8988T (cell line): ENCODE data around the gene LBP.
A peak's percentile ranks its signal among the peaks of the same experiment; 100 is the strongest.
"Not testable (repeated sequence)": the region's sequence is repeated elsewhere in the genome, so short reads cannot be mapped to it uniquely, and the experiment has no call there.

Source experiments
- DNase-seq: peaks from one replicate; pipeline ENCODE4 v3.0.0; 2011

Gene LBP, protein sequence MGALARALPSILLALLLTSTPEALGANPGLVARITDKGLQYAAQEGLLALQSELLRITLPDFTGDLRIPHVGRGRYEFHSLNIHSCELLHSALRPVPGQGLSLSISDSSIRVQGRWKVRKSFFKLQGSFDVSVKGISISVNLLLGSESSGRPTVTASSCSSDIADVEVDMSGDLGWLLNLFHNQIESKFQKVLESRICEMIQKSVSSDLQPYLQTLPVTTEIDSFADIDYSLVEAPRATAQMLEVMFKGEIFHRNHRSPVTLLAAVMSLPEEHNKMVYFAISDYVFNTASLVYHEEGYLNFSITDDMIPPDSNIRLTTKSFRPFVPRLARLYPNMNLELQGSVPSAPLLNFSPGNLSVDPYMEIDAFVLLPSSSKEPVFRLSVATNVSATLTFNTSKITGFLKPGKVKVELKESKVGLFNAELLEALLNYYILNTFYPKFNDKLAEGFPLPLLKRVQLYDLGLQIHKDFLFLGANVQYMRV

DNA sequence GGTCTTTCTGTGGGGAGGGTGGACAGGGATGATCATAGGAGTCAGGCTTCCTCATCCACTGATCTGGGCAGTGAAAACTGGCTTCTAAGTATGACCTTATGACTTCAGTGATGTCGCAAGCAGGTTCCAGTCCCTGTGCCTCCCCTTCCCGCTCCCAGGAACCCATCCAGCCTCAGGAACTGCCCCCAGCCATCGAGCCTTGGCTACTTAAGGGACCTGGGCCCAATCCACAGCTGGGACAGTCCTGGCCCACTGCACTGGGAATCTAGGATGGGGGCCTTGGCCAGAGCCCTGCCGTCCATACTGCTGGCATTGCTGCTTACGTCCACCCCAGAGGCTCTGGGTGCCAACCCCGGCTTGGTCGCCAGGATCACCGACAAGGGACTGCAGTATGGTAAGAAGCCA, at the start of gene LBP:
Gene LBP (plus strand): TSS at position 236 of the 405 bp plus-strand sequence. CDS start 35 bp downstream, at position 271.
- no peak for DNase-seq

DNA sequence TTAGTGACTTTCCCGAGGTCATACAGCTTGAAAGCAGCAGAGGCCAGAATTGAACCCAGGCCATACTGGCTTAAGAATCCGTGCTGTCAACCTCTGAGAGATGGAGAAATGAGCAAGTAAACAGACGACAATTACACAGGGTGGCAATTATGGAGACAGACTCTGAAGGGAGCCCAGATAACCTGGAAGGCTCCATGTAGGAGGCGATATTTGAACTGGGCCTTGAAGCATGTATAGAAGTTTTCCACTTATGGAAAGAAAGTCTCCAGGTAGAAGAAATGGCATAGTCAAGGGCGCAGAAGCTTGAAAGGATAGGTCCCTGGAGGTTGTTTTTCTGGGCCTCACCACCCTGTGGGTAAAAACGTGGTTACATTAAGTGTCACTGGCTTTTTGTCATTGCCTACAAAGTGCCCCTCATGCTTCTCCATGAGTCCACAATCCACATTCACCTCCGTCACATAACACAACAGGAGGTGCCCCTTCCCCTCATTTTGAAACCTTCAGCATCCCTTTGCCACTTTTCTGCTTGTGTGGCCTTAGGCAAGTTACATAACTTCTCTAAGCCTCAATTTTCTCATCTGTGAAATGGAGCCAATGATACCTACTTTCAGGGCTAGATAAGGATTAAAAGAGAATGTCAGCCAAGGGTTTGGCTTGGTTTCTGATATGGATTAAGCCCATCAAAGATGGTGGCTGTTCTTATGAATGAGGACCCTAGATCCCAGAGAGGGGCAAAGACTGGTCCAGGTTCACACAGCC, 48.2 kb upstream of the LBP start:
- no peak for DNase-seq

DNA sequence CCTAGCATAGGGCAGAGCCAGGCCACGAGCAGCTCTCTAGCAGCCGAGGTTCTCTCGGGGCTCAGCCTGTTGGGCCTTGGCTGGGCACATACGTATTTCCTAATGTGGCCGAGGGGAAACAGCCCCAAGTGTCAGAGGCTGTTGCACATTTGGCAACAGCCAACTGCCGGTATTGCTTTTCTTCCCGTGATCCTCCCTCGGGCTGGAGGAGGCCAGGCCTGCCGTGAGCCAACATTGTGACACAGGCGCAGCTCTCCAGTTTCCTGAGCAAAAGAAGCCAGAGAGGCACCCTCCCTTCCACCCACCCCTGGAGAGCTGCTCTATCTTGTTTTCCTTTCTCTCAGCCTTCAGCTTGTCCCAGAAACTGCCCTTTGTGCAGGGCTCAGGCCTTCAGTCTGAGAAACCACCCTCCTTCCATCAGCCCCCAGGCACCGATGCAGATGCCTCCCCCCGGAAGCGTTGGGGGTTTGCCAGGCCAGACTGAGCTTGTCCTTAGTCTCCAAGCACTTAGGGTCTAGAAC, 47.5 kb upstream of the LBP start:
- no peak for DNase-seq

DNA sequence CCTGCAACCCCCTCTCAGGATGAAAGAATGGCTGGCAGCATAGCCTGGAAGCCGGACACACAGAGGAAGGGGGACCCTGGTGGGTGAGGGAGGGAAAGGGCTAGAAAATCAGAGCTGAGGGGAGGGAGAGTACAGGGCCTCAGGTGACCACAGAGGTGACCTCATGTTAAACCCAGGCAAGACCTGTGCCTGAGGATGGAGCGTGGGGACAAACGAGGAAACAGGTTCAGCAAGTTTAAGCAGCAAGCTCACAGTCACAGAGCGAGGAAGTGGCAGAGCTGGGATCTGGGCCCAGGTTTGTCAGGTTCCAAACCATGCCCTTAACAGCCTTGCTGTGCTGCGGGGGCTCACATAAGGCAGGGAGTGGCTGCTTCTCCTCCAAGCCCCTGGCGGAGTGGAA, 46.3 kb upstream of the LBP start:
- DNase-seq, result no peak

DNA sequence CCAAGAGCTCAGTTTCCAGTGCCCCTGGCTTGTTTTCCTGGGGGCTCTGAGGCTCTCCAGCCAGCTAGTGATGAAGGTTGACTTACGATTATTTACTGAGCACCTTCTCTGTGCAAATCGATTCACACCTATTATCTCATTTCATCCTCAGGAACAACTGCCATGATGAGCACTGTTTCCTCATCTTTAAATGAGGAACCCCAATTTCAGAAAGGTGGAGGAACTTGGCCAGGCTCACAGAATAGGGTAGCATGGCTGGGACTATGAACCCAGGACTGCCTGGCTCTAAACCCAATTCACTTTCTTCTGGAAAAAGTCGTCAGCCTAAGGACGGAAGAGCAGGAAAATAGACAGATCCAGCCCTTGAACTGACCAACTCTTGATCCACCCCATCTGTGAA, 45.8 kb upstream of the LBP start:
- no peak for DNase-seq

DNA sequence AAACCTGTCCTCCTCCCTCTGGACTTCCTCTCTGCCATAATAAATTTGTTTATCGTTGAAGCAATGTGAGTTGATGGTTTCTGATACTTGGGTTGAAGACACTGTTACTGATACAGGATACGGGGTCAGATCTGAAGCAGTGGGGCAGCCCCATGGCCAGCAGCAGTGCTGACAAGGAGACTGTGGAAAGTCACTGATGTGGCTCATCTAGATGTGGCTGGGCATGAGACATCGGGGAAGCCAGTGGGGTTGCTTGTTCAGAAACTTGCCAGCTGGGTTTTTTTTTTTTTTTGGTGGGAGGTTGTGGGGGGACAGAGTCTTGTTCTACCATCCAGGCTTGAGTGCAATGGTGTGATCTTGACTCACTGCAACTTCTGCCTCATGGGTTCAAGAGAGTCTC, 45.0 kb upstream of the LBP start:
- DNase-seq, result no peak

DNA sequence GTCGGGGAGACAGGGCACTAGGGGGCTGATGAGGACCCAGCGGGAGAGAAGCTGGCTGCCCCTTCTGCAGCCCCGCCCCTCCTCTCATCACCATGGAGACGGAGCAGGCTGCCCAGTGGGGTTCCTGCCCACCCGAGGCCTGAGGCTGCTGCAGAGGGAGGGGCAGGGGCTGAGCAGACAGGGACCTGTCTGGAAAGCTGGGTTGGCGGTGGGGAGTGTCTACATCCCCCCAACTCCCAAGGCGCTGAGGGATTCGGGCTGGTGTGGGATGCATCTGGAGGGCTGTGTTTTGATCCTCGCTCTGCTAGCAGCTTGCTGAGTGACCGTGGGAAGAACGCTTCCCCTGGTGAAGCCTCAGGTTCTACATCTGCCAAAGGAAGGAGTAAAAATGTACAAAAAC, 43.5 kb upstream of the LBP start:
- no peak for DNase-seq

DNA sequence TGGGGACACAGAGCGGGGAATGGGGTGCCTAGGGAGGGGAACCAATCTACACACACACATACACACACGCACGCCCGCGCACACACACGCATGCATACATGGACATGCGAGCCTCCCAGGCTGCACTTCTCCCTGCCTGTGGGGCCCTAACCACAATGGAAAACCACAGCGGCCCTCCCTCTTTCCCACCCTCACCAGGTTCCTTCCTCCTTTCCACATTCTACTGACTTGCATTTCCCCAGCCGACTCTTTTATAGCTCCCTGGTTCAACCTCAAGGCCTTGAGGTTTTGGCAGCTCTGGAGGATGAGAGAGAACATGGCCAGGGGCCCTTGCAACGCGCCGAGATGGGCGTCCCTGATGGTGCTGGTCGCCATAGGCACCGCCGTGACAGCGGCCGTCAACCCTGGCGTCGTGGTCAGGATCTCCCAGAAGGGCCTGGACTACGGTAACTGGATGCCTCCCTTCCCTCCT, 42.3 kb upstream of the LBP start, which contains the start of gene BPI:
Gene BPI (plus strand): TSS at position 249 of the 472 bp plus-strand sequence. CDS start 68 bp downstream, at position 317.
- DNase-seq, result no peak

DNA sequence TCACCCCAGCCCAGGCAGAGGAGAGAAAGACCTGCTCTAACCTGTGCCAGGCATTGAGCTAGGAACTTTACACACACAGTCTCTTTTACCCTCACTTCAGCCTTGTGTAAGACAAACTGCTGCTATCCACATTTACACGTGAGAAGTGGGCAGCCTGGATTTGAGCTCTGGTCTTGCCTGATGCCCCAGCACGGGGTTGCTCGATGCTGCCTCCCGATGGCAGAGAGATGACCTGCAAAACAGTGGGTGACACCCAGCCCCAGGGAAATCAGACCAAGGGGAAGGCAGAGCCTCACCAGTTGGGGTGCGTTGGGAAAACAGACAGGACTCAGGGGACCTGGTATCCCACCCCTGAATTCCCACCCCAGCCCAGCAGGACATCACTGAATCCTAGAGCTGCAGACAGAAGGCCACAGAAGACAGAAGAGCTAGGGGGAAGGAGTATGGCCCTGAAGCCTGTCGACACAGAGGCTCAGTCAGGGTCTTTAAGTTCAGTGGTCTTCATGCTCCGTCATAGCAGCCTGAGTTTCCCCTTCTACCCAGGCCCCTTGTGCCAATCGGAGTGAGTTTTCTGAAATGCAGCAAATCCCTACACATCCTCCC, 41.3 kb upstream of the LBP start:
- peak; percentile 50 for DNase-seq

DNA sequence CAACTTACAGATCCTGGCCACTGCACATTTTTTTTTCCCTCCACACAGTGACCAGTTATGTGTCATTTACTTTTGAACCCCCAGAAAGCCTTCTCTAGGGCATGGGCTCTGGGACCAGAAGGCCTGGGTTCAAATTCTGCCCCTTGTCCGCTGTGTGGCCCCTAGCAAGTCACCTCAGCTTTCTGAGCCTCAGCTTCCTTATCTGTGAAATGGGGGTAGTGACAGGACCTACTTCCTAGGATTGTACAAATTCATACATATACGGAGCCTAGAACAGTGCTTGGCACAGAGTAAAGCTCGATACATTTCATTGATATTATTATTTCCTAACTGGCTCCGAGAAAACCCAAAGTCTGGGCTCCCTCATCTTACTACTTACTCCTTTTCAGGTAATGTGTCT, 40.7 kb upstream of the LBP start:
- no peak for DNase-seq

DNA sequence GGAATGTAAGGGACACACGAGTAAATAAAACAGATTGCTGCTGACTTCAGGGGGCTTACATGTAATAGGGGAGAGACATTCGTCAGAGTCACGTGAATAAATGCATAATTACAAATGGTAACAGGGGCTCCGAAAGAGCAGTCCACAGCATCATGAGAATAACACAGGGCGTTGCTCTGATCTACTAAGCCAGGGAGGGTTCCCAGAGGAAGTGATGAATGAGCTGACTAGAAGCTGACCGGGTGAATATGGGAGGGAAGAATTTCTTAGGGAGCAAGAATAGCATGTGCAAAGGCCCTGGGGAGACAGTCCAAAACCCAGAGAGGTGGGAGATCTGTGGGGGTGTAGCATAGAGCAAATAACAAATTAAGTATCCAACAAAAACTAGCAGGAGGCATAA, 39.9 kb upstream of the LBP start:
- DNase-seq, result no peak

DNA sequence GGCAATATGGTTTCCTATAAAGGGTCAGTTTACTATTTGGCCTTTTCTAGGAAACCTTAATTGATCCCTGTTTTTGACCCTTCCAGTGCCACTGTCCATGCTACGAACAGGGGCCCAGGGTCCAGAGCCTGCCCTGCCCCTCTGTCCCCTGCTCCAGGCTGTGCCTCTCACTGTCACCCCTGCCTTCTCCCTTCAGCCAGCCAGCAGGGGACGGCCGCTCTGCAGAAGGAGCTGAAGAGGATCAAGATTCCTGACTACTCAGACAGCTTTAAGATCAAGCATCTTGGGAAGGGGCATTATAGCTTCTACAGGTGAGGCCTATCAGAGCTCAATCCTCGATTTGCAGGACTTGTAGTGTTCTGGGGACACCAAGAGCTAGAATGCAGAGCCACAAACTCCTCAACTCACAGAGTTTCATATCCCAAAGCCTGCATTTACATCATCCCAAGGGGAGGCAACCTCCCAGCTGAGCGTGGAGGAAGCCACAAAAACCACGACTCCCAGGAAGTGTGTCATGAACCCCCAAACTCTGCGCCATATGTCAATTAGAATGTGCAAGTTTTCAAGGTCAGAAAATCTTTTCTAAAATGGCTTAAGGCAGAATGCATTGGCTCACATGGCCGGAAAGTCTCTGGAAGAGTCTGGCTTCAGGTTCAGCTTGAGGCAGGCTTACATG, 38.8 kb upstream of the LBP start:
- no peak for DNase-seq

DNA sequence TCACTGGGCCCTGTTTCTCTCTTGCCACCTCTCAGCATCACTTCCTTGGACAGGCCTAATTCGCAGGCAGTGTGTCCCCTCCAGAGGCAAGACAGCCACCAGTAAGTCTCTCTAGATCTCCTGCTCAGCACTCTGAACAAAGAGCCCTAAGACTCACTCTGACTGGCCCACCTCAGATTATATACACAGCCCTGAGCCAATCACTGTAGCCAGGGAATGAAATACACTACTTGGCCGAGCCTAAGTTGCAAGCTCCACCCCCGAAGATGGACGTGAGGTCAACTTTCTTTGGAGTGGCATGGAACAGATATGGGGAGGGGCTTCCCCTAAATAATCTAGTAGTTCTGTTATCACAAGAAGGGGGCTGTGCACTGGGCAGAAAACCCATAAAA, 38.2 kb upstream of the LBP start:
- DNase-seq, result no peak

DNA sequence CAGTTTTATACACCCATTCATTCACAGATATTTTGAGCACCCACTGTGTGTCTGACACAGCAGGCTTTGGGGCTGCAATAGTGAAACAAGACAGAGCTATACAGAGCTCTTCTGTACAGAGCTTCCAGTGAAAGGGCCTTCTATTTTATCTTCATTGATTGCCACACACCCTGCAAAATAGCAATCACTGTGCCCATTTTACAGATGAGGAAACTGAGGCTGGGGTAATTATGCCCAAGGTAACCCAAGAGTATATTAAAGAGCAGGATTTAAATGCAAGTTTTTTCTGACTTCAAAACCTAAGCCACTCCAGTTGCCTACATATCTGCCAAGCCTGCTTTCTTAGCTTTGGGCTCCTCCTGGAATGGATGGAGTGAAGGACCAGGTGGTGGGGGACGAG, 37.8 kb upstream of the LBP start:
- no peak for DNase-seq

DNA sequence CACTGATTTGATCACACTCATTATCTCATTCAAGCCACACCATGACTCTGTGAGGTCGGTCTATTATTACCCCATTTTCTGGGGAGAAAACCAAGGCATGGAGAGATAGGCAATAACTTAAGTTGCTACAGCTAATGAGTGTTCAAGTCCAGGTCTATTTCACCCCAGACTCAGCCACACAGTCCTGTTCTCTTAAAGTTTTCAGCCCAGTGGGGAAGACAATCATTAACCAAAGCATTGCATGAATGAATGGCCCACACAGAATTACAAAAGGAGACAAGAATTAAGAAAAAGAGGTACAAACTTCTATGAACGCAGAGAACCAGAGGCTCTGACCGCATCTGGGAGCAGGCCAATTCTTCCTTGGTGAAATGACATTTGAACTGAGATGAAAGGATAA, 35.2 kb upstream of the LBP start:
- no peak for DNase-seq

DNA sequence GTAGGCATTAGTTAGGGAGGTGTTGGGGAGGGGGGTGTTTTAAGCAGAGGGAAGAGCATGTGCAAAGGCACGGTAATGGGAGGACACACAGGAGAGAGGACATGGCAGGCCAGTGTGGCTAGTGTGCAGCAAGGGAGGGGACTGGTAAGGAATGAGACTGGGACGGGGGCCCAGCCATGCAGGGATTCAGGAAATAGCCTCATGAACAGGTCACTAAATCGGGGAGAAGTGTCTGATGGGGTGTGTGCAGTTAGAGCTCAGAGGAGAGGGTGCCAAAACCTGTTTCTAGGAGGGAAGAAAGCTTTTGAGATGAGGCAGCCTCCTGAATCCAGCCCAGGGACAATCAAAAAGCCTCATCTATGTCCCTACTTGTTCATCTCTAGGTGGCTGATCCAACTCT, 34.8 kb upstream of the LBP start:
- DNase-seq, result no peak

DNA sequence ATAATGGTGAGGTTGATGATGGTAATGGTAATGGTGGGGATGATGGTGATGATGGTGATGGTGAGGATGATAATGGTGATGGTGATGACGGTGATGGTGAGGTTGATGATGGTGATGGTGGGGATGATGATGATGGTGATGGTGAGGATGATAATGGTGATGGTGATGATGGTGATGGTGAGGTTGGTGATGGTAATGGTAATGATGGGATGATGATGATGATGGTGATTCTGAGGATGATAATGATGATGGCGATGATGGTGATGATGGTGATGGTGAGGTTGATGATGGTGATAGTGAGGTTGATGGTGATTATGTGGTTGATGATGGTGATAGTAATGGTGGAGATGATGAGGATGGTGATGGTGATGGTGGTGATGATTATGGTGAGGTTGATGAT, 32.6 kb upstream of the LBP start:
- DNase-seq, result no peak

DNA sequence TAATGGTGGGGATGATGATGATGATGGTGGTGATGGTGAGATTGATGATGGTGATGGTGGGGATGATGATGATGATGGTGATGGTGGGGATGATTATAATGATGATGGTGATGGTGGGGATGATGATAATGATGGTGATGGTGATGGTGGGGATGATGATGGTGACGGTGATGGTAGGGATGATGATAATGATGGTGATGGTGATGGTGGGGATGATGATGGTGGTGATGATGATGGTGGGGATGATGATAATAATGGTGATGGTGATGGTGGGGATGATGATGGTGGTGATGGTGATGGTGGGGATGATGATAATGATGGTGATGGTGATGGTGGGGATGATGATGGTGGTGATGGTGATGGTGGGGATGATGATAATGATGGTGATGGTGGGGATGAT, 31.9 kb upstream of the LBP start:
- DNase-seq, result not testable (repeated sequence)

DNA sequence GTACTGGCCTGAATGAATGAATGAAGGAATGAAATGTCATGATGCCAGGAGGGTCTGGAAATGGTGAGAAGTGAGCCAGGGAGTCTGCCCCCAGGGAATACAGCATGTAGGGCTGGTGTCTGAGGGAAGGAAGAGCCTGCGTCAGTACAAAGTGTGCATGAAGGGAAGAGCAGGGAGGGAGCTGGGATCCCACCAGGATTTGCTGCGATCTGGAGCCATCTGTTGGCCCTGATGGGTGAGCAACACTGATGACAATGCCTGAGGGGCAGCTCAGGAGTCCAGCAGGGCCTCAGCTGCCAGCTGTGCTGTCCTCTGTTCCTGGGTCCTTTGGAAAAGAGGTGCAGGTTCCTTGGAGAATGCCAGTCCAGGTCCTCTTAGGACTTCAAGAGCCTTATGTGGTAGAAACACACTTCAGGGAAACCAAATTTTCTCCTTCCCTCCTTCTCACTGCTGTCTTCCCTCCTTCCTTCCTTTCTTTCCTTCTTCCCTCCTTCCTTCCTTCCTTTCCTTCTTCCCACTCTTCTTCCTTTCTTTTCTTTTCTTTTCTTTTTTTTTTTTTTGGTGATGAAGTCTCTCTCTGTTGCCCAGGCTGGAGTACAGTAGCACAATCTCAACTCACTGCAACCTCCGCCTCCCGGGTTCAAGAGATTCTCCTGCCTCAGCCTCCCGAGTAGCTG, 30.9 kb upstream of the LBP start:
- no peak for DNase-seq

DNA sequence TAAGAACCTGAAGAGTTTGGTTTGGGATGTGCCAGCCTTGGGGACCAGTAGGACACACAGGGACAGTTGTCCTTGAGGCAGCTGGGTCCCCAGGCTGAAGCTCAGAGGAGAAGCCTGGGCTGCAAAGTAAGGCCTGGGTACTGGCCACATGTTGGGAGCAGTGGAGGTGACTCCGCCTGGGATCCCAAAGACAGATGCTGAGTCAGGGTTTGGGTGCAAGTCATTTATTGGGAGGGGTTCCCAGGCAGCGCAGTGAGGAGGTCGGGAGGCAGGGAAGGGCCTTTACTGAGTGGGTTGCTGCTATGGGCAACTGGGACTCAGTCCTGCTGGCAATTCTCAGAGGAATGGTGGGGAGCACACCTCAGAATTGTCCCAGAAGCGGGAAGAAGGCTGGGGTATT, 29.9 kb upstream of the LBP start:
- DNase-seq, result no peak

DNA sequence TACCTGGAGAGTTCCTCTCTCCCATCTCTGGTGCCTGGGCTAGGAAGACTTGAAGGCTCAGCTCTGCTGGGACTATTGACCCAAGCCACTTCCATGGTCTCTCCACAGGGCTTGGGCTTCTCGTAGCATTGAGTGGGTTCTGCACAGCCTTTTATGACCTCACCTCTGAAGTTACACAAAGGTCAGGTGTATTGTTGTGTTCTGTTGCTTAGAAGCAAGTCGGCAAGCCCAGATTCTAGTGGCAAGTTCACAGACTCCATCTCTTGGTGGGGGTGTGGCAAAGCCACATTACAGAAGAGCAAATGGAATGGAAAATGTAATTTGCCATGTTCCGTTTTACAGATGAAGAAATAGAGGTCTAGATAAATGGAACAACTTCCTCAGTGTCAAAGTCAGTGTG, 28.9 kb upstream of the LBP start:
- DNase-seq, result no peak

DNA sequence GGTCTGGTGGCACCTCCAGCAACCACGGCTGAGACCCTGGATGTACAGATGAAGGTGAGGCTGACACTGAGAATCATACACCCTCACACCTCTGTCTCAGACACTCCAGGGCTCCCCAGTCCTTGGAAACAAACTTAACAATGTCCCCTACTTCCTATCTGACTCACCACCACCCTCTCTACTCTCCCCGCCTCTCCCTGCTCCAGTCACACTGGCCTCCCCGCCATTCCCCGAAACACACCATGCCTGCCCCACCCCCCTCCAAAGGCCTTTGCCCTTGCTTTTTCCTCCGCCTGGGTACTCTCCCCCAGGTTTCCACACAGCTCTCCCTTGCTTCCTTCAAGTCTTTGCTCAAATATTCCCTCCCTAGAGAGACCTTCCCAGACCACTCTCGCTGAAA, 26.1 kb upstream of the LBP start:
- no peak for DNase-seq
